Coronary artery (tissue), 2 donors: Measurements from ENCODE around the gene KRT33A.

Experiments used
- DNase-seq: peaks from one replicate; pipeline ENCODE4 v3.0.0-alpha.2; 2017; ENCODE audit warnings: low spot score
- H3K27ac ChIP-seq, 2 donors: fragments of 200-600 bp; sonication (generic); one replicate each; pipeline ENCODE4 v1.5.1; 2016 to 2019
- H3K4me3 ChIP-seq: fragments of 200-600 bp; sonication (generic); 2 replicates; pipeline ENCODE4 v1.5.1; 2016; ENCODE audit warnings: mild to moderate bottlenecking, moderate library complexity
- CTCF ChIP-seq: fragments of 200-600 bp; sonication (generic); IDR thresholded peaks from one replicate; pipeline ENCODE4 v1.5.1; 2019; ENCODE audit warnings: antibody characterized with exemption

KRT33A gene

GRCh38 chr17:41322094-41322902, 28.3 kb downstream of the KRT33A start:
- DNase-seq: no peak
- TF ChIP-seq CTCF: peak; percentile 25
- Histone ChIP-seq H3K4me3 (no peak overlapping the region), H3K27ac (no peak overlapping the region)

- no peak overlapping the region for H3K4me3 ChIP-seq
- no peak for TF ChIP-seq CTCF
- DNase-seq: no peak
- no peak overlapping the region for H3K27ac ChIP-seq
Measured at GRCh38 chr17:41318231-41318630, 32.4 kb downstream of the KRT33A start.

- TF ChIP-seq CTCF: no peak
- H3K4me3 ChIP-seq: no peak overlapping the region
- no peak for DNase-seq
- H3K27ac ChIP-seq: no peak overlapping the region
Measured at GRCh38 chr17:41315814-41316445, 34.7 kb downstream of the KRT33A start.

- H3K4me3 ChIP-seq: no peak within 1 kb of the TSS
- no peak within 1 kb of the TSS for H3K27ac ChIP-seq
- no peak for TF ChIP-seq CTCF
- no peak for DNase-seq
Measured at GRCh38 chr17:41315204-41315794, 35.3 kb downstream of the KRT33A start, which contains the start of gene KRTAP17-1. KRTAP17-1 (minus strand) TSS chr17:41315710; CDS start chr17:41315650, 60 bp downstream.

GRCh38 chr17:41311111-41311510, 39.5 kb downstream of the KRT33A start:
- H3K27ac ChIP-seq: no peak overlapping the region
- no peak for DNase-seq
- no peak overlapping the region for H3K4me3 ChIP-seq
- no peak for TF ChIP-seq CTCF

- TF ChIP-seq CTCF: no peak
- Histone ChIP-seq H3K4me3 (no peak within 1 kb of the TSS), H3K27ac (no peak within 1 kb of the TSS)
- DNase-seq: no peak
Measured at GRCh38 chr17:41308918-41309359, 41.7 kb downstream of the KRT33A start, which contains the start of gene KRTAP16-1. KRTAP16-1 (minus strand) TSS chr17:41309309; CDS start chr17:41309253, 56 bp downstream.
